SU-DHL-6 (cell line): ENCODE data around the gene TANGO6.

Source experiments
- H2AFZ ChIP-seq: fragments of 200-600 bp; sonication (generic); 2 replicates; pipeline ENCODE4 v1.6.1; 2014; ENCODE audit warnings: low read depth, mild to moderate bottlenecking, moderate library complexity, mixed read lengths, antibody characterized with exemption, low read length; ENCODE audit not compliant: severe bottlenecking
- H3F3A ChIP-seq: fragments of 200-600 bp; shearing (Covaris generic); 2 replicates; pipeline ENCODE4 v1.6.0; 2016; ENCODE audit warnings: antibody characterized with exemption, mild to moderate bottlenecking; ENCODE audit not compliant: insufficient read depth
- H3K27ac ChIP-seq: fragments of 200-600 bp; sonication (generic); 2 replicates; pipeline ENCODE4 v1.5.1; 2016; ENCODE audit warnings: low read depth, mild to moderate bottlenecking, low read length, moderate library complexity, mixed read lengths
- H3K27me3 ChIP-seq: fragments of 200-600 bp; sonication (generic), shearing (Covaris generic); 2 replicates; pipeline ENCODE4 v1.6.0; 2014; ENCODE audit warnings: mild to moderate bottlenecking, low read length
- H3K36me3 ChIP-seq: fragments of 200-600 bp; sonication (generic); 2 replicates; pipeline ENCODE4 v1.6.1; 2014; ENCODE audit warnings: mild to moderate bottlenecking, low read length, mixed read lengths
- H3K4me2 ChIP-seq: fragments of 300-600, 200-600 bp; shearing (Covaris generic), sonication (generic); 2 replicates; pipeline ENCODE4 v1.6.0; 2014; ENCODE audit warnings: low read length, low read depth, mild to moderate bottlenecking; ENCODE audit not compliant: poor library complexity, severe bottlenecking
- H3K4me3 ChIP-seq: fragments of 200-600 bp; sonication (generic); 2 replicates; pipeline ENCODE4 v1.5.1; 2014; ENCODE audit warnings: antibody characterized with exemption, low read length, mild to moderate bottlenecking, mixed read lengths; ENCODE audit not compliant: insufficient read depth, poor library complexity, severe bottlenecking
- H3K79me2 ChIP-seq: fragments of 200-600 bp; sonication (generic); 2 replicates; pipeline ENCODE4 v1.6.1; 2014; ENCODE audit warnings: mild to moderate bottlenecking, low read length, moderate library complexity; ENCODE audit not compliant: insufficient read depth
- H3K9ac ChIP-seq: fragments of 200-600 bp; sonication (generic); 2 replicates; pipeline ENCODE4 v1.7.0; 2014; ENCODE audit warnings: mild to moderate bottlenecking, low read length
- H3K9me2 ChIP-seq: fragments of 200-600 bp; sonication (generic); replicated peaks from 2 replicates; pipeline ENCODE4 v1.6.1; 2014; ENCODE audit warnings: low read length; ENCODE audit not compliant: insufficient read depth
- H3K9me3 ChIP-seq: fragments of 200-600 bp; sonication (generic); 2 replicates; pipeline ENCODE4 v1.6.1; 2014; ENCODE audit warnings: low read length, mixed read lengths; ENCODE audit not compliant: insufficient read depth
- H4K20me1 ChIP-seq: fragments of 200-600 bp; sonication (generic); 2 replicates; pipeline ENCODE4 v1.6.1; 2014; ENCODE audit warnings: low read depth, mild to moderate bottlenecking, antibody characterized with exemption, low read length, moderate library complexity, mixed read lengths
- EZH2phosphoT487 ChIP-seq: fragments of 200-600 bp; sonication (generic), shearing (Covaris generic); conservative IDR thresholded peaks from 2 replicates; pipeline ENCODE4 v1.6.1; 2018; ENCODE audit warnings: mild to moderate bottlenecking, antibody characterized with exemption, low read length, moderate library complexity, mixed read lengths
- TF ChIP-seq, protein P1 (sequence below): fragments of 200-600 bp; sonication (generic); IDR thresholded peaks from one replicate; pipeline ENCODE4 v1.5.1; 2017; ENCODE audit warnings: antibody characterized with exemption, mild to moderate bottlenecking, low read length, moderate library complexity; ENCODE audit not compliant: insufficient read depth, poor library complexity, severe bottlenecking

The TANGO6 gene

DNA sequence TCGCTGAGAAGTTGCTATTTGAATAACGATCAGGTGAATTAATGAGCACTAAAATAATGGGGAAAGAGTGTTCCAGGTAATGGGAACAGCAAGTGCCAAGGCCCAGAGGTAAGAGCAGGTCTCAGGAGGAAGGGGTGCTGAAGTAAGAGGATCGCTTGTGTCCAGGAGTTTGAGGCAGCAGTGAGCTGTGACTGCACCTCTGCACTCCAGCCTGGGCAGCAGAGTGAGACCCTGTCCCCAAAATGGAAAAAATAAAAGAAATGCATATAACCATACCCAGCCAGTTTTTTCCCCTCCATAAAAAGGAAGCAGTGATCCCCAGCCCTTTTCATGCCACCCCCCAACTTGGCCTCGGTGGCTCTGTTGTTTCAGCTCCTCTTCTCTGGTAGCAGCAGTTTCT lies 245.4 kb downstream of the TANGO6 start:
- H3K79me2 ChIP-seq: no peaks in the 10 kb centered on the region
- no peak overlapping the region for H3K4me2 ChIP-seq
- TF ChIP-seq EZH2phosphoT487: no peak
- TF ChIP-seq, protein P1, sequence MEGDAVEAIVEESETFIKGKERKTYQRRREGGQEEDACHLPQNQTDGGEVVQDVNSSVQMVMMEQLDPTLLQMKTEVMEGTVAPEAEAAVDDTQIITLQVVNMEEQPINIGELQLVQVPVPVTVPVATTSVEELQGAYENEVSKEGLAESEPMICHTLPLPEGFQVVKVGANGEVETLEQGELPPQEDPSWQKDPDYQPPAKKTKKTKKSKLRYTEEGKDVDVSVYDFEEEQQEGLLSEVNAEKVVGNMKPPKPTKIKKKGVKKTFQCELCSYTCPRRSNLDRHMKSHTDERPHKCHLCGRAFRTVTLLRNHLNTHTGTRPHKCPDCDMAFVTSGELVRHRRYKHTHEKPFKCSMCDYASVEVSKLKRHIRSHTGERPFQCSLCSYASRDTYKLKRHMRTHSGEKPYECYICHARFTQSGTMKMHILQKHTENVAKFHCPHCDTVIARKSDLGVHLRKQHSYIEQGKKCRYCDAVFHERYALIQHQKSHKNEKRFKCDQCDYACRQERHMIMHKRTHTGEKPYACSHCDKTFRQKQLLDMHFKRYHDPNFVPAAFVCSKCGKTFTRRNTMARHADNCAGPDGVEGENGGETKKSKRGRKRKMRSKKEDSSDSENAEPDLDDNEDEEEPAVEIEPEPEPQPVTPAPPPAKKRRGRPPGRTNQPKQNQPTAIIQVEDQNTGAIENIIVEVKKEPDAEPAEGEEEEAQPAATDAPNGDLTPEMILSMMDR: no peak
- no peaks in the 10 kb centered on the region for H3K9me2 ChIP-seq
- no peaks in the 10 kb centered on the region for H4K20me1 ChIP-seq
- H3K9ac ChIP-seq: no peak overlapping the region
- no peaks in the 10 kb centered on the region for H3K9me3 ChIP-seq
- no peak overlapping the region for H3K27ac ChIP-seq
- H3K4me3 ChIP-seq: no peak overlapping the region
- no peaks in the 10 kb centered on the region for H3K36me3 ChIP-seq
- H2AFZ ChIP-seq: no peak overlapping the region
- no peaks in the 10 kb centered on the region for H3K27me3 ChIP-seq
- H3F3A ChIP-seq: no peaks in the 10 kb centered on the region

DNA sequence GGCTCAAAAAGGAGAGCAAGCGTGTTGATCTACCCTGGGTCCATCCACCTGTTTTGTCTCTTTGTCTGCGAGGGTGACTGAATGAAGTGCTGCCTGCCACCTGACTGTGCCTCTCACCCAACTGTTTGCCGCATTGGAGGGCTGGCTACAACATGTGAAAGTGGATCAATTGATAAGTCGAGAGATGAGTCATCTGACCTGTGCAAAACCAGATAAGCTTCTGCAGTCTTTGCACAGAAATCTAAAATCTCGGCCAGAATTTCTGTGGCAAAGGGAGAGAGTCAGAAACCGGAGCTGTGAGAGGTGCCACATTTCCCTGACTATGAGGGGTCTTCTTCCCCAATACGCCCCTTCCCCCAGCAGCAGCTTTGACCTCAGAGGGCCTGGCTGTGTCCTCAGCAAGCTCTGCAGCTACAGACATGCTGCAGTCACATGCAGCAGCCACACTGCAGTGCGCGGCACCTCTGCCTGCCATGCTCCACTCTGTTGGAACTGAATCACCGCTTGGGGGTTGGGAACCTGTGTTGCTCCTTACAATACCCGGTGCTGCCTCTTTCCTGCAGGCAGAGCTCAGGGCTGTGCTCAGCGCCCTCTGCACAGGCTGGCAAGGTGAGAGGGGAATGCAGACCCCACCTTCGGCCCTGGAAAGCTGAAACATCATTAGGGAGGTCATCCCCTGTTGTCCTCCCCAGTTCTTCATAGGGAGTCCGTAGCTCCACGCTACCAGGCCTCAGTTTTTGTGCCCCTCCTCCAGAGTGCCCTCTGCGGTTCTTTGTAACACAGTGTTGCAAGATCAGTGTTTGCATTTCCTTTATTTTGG lies 246.0 kb downstream of the TANGO6 start:
- no peaks in the 10 kb centered on the region for H3K79me2 ChIP-seq
- H3K4me2 ChIP-seq: no peak overlapping the region
- no peak overlapping the region for H2AFZ ChIP-seq
- H3K9me3 ChIP-seq: no peaks in the 10 kb centered on the region
- no peaks in the 10 kb centered on the region for H3F3A ChIP-seq
- TF ChIP-seq, protein P1: no peak
- no peak for TF ChIP-seq EZH2phosphoT487
- no peaks in the 10 kb centered on the region for H3K27me3 ChIP-seq
- H3K36me3 ChIP-seq: no peaks in the 10 kb centered on the region
- H3K9ac ChIP-seq: no peak overlapping the region
- no peak overlapping the region for H3K27ac ChIP-seq
- H4K20me1 ChIP-seq: no peaks in the 10 kb centered on the region
- H3K4me3 ChIP-seq: no peak overlapping the region
- no peaks in the 10 kb centered on the region for H3K9me2 ChIP-seq

DNA sequence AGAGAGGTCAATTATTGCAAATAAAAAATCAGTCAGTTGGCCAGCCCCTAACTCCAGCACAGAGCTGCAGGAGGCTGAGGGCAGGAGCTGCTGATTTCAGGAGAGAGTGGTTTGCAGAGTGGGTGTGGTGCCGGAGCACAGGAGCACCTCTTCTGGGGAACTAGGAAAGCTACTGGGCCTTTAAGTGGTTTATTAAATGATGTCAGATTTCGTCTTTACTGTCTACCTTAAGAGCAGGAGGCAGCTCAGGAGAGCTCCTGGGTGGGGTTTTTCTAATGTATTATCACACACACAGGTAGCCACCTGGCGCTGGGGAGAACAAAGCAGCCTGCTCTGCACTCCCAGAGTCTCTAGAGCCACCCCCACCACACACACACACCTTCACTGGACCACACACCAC lies 250.6 kb downstream of the TANGO6 start:
- Histone ChIP-seq H3K36me3 (no peaks in the 10 kb centered on the region), H3F3A (no peaks in the 10 kb centered on the region), H3K9me2 (no peaks in the 10 kb centered on the region), H4K20me1 (no peaks in the 10 kb centered on the region), H3K9ac (no peak overlapping the region), H3K79me2 (no peaks in the 10 kb centered on the region), H3K27ac (no peak overlapping the region), H2AFZ (no peak overlapping the region), H3K4me2 (no peak overlapping the region), H3K4me3 (no peak overlapping the region), H3K9me3 (no peaks in the 10 kb centered on the region), H3K27me3 (no peaks in the 10 kb centered on the region)
- TF ChIP-seq, protein P1: no peak
- no peak for TF ChIP-seq EZH2phosphoT487
